WI38 (cell line): ENCODE results near the gene RNF26.

Experiments used
- H3K4me3 ChIP-seq: 2 replicates; pipeline ENCODE4 v1.5.1; 2011; ENCODE audit warnings: low read depth, mild to moderate bottlenecking, control low read depth, low read length
- CTCF ChIP-seq: IDR thresholded peaks from 2 replicates; pipeline ENCODE4 v1.5.1; 2012; ENCODE audit warnings: low read depth, mild to moderate bottlenecking, control low read depth, low read length

The RNF26 gene

DNA sequence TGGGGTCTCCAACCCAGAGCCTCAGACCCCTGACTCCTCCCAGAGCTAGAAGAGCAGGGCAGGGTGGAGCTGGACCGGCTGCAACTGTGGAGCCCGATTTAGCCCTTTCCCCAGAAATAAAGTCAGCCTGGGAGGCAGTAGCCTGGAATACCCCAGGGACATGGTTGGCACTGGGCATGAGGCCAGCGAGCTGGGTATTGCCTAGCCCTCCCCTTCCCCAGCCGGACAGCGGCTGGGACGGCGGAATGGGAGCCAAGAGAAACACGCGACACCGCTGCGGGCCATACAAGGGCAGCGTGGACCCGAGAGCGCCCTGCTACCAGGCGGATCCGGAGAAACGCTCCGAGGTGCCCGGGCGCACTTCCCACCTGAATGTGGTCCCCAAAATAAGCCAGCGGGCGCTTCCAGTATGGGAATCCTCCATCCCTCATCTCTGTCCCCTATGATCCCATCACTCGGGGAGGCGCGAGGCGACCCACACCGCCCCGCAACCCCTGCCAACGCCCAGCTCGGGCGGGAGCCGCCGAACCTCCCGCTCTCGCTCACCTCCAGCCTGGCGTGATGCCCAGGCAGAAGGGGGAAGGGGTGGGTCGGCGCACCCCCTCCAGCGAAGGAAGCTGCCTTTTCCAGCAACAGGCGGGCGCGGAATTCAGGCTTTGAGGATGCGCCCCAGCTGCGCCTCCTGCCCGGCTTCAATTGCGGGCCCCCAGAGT lies 18.2 kb upstream of the RNF26 start:
- peak overlapping the region; percentile 76 for H3K4me3 ChIP-seq
- no peak for TF ChIP-seq CTCF

DNA sequence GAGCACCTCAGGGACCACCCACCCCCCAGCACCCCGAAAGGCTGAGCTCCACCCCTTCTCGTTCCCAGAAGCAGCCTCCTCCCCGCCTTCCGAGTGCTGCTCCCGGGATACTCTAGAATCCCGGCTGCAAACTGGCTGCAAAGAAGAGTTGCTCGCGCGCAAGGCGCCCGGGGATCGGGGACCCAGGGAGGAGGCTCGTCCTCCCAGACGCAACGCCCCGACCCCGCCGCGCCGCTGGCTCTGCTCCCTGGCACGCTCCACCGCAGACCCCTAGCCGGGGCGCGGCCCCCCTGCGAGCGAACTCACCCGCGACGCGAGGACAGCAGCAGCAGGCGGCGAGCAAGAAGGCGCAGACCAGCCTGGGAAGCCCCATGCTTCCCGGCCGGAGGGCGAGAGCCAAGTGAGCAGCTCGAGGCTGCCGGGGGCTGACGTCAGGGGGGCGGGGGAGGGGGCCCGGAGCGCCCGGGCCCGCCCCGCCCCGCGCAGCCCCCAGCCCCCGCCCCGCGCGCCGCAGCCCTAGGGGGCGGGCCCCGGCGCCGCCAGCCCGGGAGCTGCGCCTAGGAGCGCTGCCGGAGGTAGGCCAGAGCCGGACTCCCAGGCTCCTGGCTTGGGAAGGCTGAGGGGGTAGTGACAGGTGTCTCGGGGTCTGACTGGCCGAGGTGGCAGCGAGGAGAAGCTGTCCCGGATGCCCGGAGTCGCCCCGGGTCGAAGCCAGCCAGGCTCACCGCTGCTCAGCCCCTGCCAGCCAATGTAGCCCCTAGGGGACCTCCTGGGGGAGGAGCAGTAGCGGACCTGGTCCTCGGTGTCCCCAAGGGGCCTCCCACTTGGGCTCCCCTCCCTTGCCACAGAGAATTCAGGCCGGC lies 17.4 kb upstream of the RNF26 start, which contains the start of gene MCAM:
Gene MCAM, minus strand, starts transcription at position 402 of the 863 bp plus-strand sequence. Its CDS starts 29 bp downstream, at position 373.
- peak within 1 kb of the TSS; percentile 76 for H3K4me3 ChIP-seq
- no peak for TF ChIP-seq CTCF

GRCh38 chr11:119317592-119318239 lies 16.6 kb upstream of the RNF26 start:
- H3K4me3 ChIP-seq: peak overlapping the region; percentile 76

DNA sequence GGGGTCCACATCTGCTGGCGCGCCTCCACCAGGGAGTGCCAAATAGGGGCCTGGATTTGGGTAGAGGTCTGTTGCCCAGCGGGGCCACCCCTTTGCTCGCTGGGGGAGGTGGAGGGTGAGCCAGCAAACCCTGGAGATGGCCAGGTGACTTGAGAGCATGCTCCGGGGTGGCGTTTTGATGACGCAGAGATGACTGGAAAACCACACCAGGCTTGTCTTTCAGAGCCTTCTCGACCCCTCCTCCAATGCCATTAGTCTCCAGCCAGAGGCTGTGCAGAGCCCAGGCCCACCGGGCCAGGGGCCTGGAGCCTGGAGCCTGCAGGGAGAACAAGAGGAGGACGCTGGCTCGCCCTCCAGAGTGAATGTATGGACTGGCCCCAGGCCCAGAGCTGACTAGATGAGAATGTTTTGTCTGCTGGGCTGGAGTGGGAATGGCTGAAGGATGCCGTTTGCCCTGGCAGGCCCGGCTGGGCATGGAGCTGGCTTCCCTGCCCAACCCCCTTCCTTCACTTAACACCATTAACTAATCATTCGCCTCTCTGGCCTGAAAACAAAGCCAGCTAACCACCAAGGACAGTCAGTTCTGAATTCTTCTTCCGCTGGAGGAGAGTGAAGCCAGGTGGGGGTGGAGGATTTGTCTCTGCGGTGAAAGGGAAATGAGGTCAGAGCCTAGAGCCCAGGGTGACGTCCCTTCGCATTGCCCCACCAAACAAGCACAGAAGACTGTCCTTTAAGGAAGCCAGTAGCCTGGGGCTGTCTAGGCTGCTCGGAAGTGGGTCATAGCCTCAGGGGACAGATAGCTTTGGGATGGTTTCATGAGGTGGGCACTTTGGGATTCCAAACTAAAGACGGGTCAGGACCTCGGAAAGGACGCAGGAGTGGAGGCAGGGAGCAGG lies 15.8 kb upstream of the RNF26 start:
- H3K4me3 ChIP-seq: no peak overlapping the region
- TF ChIP-seq CTCF: no peak

More at GRCh38 chr11:119317592-119318239, 16.6 kb upstream of the RNF26 start:
- no peak for TF ChIP-seq CTCF

- TF ChIP-seq CTCF: no peak
- no peak overlapping the region for H3K4me3 ChIP-seq
Measured at GRCh38 chr11:119319136-119319699, 15.1 kb upstream of the RNF26 start.

GRCh38 chr11:119319700-119320239 lies 14.6 kb upstream of the RNF26 start:
- no peak overlapping the region for H3K4me3 ChIP-seq
- no peak for TF ChIP-seq CTCF
